Measurements from ENCODE around the gene CTIF.

- TF ChIP-seq CTCF (IDR thresholded peaks at IDR 0.05; ENCODE audit: insufficient read depth, low read length, poor library complexity, severe bottlenecking) (no peak), EZH2phosphoT487 (conservative IDR thresholded peaks at IDR 0.05; ENCODE audit: low read length) (no peak)
Measured at GRCh38 chr18:48845174-48845573, 306.3 kb downstream of the CTIF start.
